ENCODE data around the gene INSM1.
A peak's percentile ranks its signal among the peaks of the same experiment; 100 is the strongest.
"Not testable (repeated sequence)": the region's sequence is repeated elsewhere in the genome, so short reads cannot be mapped to it uniquely, and the experiment has no call there.

The INSM1 gene

DNA sequence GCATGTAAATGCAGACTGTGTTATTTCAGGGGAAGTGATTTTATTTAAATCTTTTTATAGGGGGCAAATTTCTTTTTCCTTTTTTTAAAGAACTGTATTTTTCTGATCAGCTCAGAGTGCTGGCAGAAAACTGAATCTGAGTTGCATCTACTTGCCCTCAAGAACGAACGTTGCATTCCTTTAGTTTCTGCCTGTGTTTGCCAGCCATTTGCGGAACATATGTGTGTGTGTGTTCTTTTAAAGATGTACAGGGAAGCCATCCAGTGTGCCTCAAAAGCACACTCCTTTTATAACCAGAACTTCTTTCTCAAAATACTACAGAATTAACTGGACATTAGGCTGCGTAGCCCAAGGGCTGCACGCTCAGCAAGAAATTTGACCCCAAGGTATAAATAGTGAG is 25.8 kb upstream of the INSM1 start:
- H3K4me1 Mint-ChIP-seq = no peaks in the 10 kb centered on the region
- H3K36me3 Mint-ChIP-seq = no peaks in the 10 kb centered on the region
- no peak overlapping the region for H3K27ac Mint-ChIP-seq
- DNase-seq = no peak
- H3K4me3 Mint-ChIP-seq = no peak overlapping the region
- peaks cover 6% of the 10 kb centered on the region for H3K27me3 Mint-ChIP-seq
- peaks cover 2% of the 10 kb centered on the region for H3K9me3 Mint-ChIP-seq
- CTCF ChIA-PET = interaction anchor here (0.6 kb wide), 1 partner anchor 351 kb away, joined by 3 read pairs; no protein-coding TSS in a partner anchor

GRCh38 chr20:20343932-20344331 is 24.0 kb upstream of the INSM1 start:
- Mint-ChIP-seq H3K9me3 (no peaks in the 10 kb centered on the region), H3K4me3 (no peak overlapping the region), H3K4me1 (no peaks in the 10 kb centered on the region), H3K27ac (no peak overlapping the region), H3K27me3 (peaks cover 7% of the 10 kb centered on the region), H3K36me3 (no peaks in the 10 kb centered on the region)
- CTCF ChIA-PET = no interaction called here
- no peak for DNase-seq

GRCh38 chr20:20344476-20344875 is 23.4 kb upstream of the INSM1 start:
- CTCF ChIA-PET = no interaction called here
- no peaks in the 10 kb centered on the region for H3K9me3 Mint-ChIP-seq
- H3K27me3 Mint-ChIP-seq = peaks cover 11% of the 10 kb centered on the region
- H3K27ac Mint-ChIP-seq = no peak overlapping the region
- no peaks in the 10 kb centered on the region for H3K4me1 Mint-ChIP-seq
- H3K4me3 Mint-ChIP-seq = no peak overlapping the region
- no peaks in the 10 kb centered on the region for H3K36me3 Mint-ChIP-seq
- no peak for DNase-seq

GRCh38 chr20:20353576-20353975 is 14.3 kb upstream of the INSM1 start:
- CTCF ChIA-PET = no interaction called here
- Mint-ChIP-seq H3K27me3 (peaks cover 4% of the 10 kb centered on the region), H3K4me3 (no peak overlapping the region), H3K36me3 (peaks cover 3% of the 10 kb centered on the region), H3K4me1 (no peaks in the 10 kb centered on the region), H3K27ac (no peak overlapping the region), H3K9me3 (peaks cover 12% of the 10 kb centered on the region)
- no peak for DNase-seq

DNA sequence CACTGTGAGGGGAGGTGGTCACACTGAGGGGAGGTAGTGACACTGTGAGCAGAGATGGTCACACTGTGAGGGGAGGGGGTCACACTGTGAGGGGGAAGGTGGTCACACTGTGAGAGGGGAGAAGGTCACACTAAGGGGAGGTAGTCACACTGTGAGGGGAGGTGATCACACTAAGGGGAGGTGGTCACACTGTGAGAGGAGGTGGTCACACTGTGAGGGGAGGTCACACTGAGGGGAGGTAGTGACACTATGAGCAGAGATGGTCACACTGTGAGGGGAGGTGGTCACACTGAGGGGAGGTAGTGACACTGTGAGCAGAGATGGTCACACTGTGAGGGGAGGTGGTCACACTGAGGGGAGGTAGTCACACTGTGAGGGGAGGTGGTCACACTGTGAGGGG is 12.4 kb upstream of the INSM1 start:
- DNase-seq, H3K27ac Mint-ChIP-seq, H3K27me3 Mint-ChIP-seq, H3K4me1 Mint-ChIP-seq, H3K36me3 Mint-ChIP-seq, H3K4me3 Mint-ChIP-seq, CTCF ChIA-PET: not testable (repeated sequence)
- peaks cover 12% of the 10 kb centered on the region for H3K9me3 Mint-ChIP-seq

DNA sequence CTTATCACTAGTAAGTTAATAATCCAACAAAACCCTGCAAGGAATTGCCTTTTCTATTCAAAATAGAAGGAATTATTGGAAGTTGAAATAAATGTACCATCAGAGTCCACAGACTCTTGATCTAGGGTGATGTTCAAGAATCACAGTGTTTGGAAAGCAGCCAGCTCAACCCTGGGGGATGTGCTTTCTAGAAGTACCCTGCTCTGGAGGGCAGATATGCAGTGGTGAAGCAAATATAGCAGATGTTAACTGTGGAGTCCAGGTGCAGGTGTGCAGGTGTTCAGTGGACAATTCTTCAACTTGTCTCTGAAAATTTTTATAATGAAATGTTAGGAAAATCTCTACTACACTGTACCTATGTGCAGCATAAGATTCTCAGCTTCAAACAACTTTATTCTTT is 9.1 kb upstream of the INSM1 start:
- Mint-ChIP-seq H3K27me3 (peaks cover 41% of the 10 kb centered on the region), H3K9me3 (peaks cover 12% of the 10 kb centered on the region), H3K4me3 (no peak overlapping the region), H3K36me3 (peaks cover 3% of the 10 kb centered on the region), H3K4me1 (peaks cover 5% of the 10 kb centered on the region), H3K27ac (no peak overlapping the region)
- DNase-seq = no peak
- CTCF ChIA-PET = interaction anchor here (1.3 to 2.7 kb wide), 2 partner anchors 13 to 235 kb away, joined by 5 to 10 read pairs; no protein-coding TSS in a partner anchor

DNA sequence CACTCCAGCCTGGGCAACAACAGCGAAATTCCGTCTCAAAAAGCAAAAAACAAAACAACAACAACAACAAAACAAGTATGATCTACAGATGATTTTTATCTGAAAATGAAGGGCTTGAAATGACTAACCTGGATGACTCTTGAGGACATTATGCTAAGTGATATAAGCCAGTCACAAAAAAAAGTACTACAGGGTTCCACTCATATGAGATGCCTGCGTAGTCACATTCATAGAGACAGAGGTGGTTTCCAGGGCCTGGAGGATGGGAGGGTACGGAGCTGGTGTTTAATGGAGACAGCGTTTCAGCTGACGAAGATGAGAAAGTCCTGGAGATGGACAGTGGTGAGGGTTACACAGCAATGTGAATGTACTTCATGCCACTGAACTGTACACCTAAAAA is 8.3 kb upstream of the INSM1 start:
- DNase-seq = no peak
- H3K9me3 Mint-ChIP-seq = peaks cover 7% of the 10 kb centered on the region
- CTCF ChIA-PET = interaction anchor here (1.6 to 2.7 kb wide), 2 partner anchors 12 to 98 kb away, joined by 3 to 10 read pairs; no protein-coding TSS in a partner anchor
- peaks cover 8% of the 10 kb centered on the region for H3K4me1 Mint-ChIP-seq
- H3K4me3 Mint-ChIP-seq = no peak overlapping the region
- H3K27ac Mint-ChIP-seq = no peak overlapping the region
- peaks cover under 1% of the 10 kb centered on the region for H3K36me3 Mint-ChIP-seq
- H3K27me3 Mint-ChIP-seq = peaks cover 50% of the 10 kb centered on the region

GRCh38 chr20:20360464-20360863 is 7.4 kb upstream of the INSM1 start:
- CTCF ChIA-PET = interaction anchor here (1.6 to 2.7 kb wide), 2 partner anchors 11 to 97 kb away, joined by 3 to 10 read pairs; no protein-coding TSS in a partner anchor
- Mint-ChIP-seq H3K4me3 (no peak overlapping the region), H3K27ac (no peak overlapping the region), H3K9me3 (peaks cover 2% of the 10 kb centered on the region), H3K4me1 (peaks cover 11% of the 10 kb centered on the region), H3K36me3 (no peaks in the 10 kb centered on the region), H3K27me3 (peaks cover 58% of the 10 kb centered on the region)
- DNase-seq = peak; percentile 46

DNA sequence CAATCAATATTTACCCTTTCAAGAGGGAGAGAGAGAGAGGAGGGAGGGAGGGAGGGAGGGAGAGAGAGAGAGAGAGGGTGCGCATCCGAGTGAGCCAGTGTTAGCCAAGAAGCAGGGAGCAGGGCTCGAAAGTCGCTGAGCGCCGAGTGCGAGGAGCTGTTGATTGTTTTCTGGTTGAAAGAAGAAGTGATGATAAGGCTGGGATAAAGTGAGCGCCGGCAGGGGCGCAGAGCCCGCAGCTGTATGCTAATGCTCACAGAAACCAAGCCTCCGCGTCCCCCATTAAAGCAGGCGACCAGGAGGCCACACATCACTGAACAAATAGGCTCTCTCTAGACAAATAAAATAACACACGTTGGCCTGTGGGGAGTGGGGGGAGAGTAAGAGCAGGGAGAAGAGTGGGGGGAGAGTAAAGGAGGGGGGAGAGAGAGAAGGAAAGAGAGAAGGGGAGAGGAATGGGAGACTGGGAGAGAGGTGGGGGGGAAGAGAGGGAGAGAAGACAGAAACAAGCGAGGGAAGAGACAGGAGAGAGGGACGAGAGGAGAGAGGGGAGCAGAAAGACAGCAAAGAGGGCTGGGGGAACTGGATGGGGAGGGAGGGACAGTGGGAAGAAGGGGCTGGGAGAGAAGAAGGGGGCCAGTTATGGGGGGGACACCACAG is 5.0 kb upstream of the INSM1 start:
- H3K4me3 Mint-ChIP-seq = no peak overlapping the region
- CTCF ChIA-PET = no interaction called here
- DNase-seq = no peak

DNA sequence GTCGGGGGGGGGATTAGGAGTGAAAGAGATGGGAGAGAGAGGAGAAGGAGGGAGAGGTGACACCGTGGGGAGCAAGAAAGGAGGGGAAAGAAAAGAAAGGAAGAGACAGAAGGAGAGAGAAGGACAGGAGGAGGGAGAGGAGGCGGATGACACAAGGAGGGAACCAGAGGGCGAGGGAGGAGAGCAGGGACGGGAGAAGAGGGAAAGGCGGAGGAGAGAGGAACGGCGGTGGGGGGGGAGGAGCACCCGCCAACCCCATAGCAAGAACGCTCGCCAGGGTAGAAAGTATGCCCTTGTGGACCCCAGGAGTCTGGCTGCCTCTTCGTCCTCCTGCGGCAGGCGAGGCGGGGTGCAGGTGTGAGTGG is 4.5 kb upstream of the INSM1 start:
- H3K27ac Mint-ChIP-seq = no peak overlapping the region
- DNase-seq = no peak
- H3K4me3 Mint-ChIP-seq = no peak overlapping the region
- CTCF ChIA-PET = no interaction called here
- H3K27me3 Mint-ChIP-seq = peaks cover 81% of the 10 kb centered on the region
- H3K36me3 Mint-ChIP-seq = peaks cover 2% of the 10 kb centered on the region
- peaks cover 20% of the 10 kb centered on the region for H3K4me1 Mint-ChIP-seq
- no peaks in the 10 kb centered on the region for H3K9me3 Mint-ChIP-seq

More for the DNA sequence above, 5.0 kb upstream of the INSM1 start:
- Mint-ChIP-seq H3K27ac (no peak overlapping the region), H3K4me1 (peaks cover 20% of the 10 kb centered on the region), H3K36me3 (peaks cover 2% of the 10 kb centered on the region), H3K9me3 (no peaks in the 10 kb centered on the region), H3K27me3 (peaks cover 81% of the 10 kb centered on the region)

DNA sequence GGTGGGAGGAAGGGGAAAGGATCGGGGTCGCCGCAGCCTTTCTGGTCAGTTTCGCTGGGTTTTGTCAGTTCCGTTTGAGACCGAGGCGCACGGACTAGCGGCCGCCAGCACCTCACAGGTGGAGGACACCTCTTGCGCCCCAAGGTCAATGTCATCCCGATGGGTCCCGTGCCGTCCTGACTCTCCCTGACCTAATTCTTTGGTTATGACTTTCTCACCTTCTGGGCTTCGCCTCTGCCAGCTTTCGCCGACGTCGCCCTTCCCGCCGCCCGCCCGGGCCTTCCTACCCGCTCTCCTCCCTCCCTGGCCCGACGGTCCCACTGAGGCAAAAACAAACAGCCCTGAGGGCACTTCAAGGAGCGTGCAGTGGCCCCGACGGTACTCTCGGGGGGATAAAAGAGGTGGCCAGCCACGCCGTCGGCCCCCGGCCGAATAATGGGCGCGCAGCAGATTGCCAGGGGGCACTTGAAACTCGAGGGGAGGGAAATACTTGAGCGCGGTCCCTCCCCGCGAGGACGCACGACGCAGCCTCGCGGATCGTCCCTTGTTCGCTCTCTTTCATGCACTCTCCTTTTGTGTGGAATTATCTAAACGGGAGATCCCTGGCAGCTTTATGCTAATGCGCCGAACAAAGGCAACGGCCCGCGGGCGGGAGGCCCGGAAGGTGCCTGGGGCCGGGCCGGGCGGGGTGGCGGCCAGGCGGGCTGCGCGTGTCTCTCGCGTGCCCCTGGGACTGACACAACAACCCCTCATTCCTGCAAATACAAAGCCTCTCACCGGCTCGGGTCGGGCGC is 3.9 kb upstream of the INSM1 start:
- DNase-seq = no peak
- CTCF ChIA-PET = no interaction called here
- no peak overlapping the region for H3K4me3 Mint-ChIP-seq
- no peaks in the 10 kb centered on the region for H3K9me3 Mint-ChIP-seq
- H3K36me3 Mint-ChIP-seq = peaks cover 2% of the 10 kb centered on the region
- H3K4me1 Mint-ChIP-seq = peaks cover 20% of the 10 kb centered on the region
- peaks cover 85% of the 10 kb centered on the region for H3K27me3 Mint-ChIP-seq
- no peak overlapping the region for H3K27ac Mint-ChIP-seq

GRCh38 chr20:20364593-20365479 is 3.1 kb upstream of the INSM1 start:
- no peak for DNase-seq
- Mint-ChIP-seq H3K27ac (no peak overlapping the region), H3K4me3 (no peak overlapping the region), H3K9me3 (no peaks in the 10 kb centered on the region), H3K4me1 (peaks cover 21% of the 10 kb centered on the region), H3K27me3 (peaks cover 90% of the 10 kb centered on the region), H3K36me3 (peaks cover 2% of the 10 kb centered on the region)
- CTCF ChIA-PET = no interaction called here

GRCh38 chr20:20365480-20366161 is 2.3 kb upstream of the INSM1 start:
- H3K4me3 Mint-ChIP-seq = no peak overlapping the region
- H3K27ac Mint-ChIP-seq = no peak overlapping the region
- peaks cover 2% of the 10 kb centered on the region for H3K36me3 Mint-ChIP-seq
- H3K4me1 Mint-ChIP-seq = peaks cover 22% of the 10 kb centered on the region
- H3K9me3 Mint-ChIP-seq = no peaks in the 10 kb centered on the region
- H3K27me3 Mint-ChIP-seq = peaks cover 91% of the 10 kb centered on the region
- no peak for DNase-seq
- CTCF ChIA-PET = no interaction called here

DNA sequence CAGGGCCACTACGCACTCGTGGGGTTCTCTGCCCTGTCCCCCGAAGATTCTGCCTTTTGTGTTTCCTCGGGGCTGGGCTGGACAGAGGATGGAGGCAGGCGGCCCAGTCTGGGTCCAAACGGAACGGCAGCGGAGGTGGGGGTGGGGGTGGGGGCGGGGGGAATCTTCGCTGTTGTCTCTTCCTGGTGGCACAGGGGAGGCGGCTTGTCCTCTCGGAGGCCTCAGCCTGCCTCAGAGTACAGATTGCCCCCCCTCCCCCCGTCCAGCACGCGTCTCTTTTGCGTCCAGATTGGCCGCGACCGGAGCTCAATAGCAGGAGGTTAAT is 1.4 kb upstream of the INSM1 start:
- no peak for DNase-seq
- H3K27ac Mint-ChIP-seq = no peak overlapping the region
- H3K27me3 Mint-ChIP-seq = peaks cover 89% of the 10 kb centered on the region
- H3K4me3 Mint-ChIP-seq = no peak overlapping the region
- H3K36me3 Mint-ChIP-seq = peaks cover 2% of the 10 kb centered on the region
- CTCF ChIA-PET = no interaction called here
- no peaks in the 10 kb centered on the region for H3K9me3 Mint-ChIP-seq
- H3K4me1 Mint-ChIP-seq = peaks cover 20% of the 10 kb centered on the region
